HT-29 (cell line): Measurements from ENCODE around the gene OR1S2. TPM values are rescaled to one million over a fixed set of nuclear protein-coding genes. Genes with fewer than 3 reads are reported as not detected.
"Not testable (repeated sequence)": the region's sequence is repeated elsewhere in the genome, so short reads cannot be mapped to it uniquely, and the experiment has no call there.

ENCODE experiments used
- DNase-seq: peaks from one replicate; pipeline ENCODE4 v3.0.0-alpha.2; 2015; ENCODE audit warnings: low spot score
- total RNA-seq: library from RNA; depleted of rRNA; stranded (reverse); fragments of >200 nt; shearing (Covaris generic); gene quantifications from 2 replicates; pipeline ENCODE4 v1.2.3, GENCODE V29; 2014; rRNA removed

OR1S2 gene, protein sequence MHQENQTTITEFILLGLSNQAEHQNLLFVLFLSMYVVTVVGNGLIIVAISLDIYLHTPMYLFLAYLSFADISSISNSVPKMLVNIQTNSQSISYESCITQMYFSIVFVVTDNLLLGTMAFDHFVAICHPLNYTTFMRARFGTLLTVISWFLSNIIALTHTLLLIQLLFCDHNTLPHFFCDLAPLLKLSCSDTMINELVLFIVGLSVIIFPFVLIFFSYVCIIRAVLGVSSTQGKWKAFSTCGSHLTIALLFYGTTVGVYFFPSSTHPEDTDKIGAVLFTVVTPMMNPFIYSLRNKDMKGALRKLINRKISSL
- total RNA-seq, result not detected in 2 replicates

DNA sequence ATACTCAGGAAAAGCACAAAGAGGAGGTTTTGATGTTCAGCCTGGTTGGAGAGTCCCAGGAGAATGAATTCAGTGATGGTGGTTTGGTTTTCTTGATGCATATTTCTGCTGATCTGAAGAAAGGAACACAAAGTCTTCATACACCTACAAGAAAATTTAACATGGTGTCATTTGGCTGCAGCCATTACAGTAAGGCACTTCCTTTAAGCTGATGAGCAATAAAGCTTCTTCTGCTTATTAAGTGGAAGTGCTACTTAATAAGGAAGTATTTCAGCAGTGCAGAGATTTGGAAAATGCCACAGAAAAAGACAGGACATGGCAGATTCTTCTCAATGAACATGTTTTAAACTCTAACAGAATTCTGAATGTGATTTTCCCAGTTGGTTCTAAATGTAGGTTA, at the start of gene OR1S2:
TSS of gene OR1S2 (minus strand) at position 101 of the 400 bp plus-strand sequence. CDS start at position 101, 0 bp downstream.
- DNase-seq, result no peak

DNA sequence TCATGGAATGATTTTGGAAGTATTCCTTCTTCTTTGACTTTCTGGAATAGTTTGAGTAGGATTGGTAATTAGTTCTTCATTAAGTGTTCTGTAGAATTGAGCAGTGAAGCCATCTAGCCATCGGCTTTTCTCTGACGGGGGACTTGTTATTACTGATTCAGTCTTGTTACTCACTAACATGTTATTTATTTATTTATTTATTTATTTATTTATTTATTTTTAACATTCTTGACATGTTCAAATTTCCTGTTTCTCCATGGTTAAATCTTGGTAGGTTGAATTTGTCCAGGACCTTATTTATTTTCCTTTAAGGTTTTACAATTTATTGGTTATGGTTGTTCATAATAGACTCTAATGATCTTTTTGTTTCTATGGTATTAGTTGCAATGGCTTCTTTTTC, 40.0 kb upstream of the OR1S2 start:
- DNase-seq, result no peak

DNA sequence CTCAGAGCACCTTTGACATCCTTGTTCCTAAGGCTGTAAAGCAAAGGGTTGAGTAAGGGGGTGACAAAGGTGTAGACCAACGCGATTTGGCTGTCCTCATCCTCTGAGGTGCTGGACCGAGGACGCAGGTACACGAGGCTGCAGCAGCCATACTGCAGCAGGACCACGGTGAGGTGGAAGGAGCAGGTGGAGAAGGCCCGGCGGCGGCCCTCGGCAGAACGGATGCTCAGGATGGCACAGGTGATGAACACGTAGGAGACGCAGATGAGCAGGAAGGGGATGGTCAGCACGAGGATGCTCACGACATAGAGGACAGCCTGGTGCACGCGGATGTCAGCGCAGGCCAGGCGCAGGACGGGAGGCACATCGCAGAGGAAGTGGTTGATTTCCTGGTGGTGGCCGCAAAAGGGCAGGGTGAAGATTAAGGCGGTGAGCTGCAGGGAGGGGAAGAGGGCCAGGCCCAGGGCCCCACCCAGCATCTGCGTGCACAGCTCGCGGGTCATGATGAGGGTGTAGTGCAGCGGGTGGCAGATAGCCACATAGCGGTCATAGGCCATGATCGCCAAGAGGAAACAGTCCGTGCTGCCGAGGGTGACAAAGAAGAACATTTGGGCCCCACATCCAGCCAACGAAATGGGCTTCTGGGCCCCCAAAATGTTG, 24.1 kb upstream of the OR1S2 start:
- no peak for DNase-seq

DNA sequence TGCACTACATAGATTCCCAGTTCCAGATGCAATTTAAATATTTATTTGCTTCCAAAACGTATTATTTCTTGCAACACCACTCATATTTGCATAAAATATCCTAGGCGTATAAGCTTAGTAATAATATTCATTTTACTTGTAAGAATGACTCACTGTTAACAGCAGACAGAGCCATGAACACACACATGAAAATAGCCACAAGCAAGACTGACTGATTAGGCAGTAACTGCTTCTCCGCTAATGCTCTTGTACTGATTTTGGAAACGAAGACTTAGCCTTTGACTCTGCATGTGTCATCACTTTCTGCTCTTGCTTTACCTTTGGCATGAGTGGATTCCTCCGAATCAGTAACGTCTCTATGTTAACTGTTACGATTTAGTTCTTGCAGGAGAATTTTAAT, 18.8 kb upstream of the OR1S2 start:
- no peak for DNase-seq

DNA sequence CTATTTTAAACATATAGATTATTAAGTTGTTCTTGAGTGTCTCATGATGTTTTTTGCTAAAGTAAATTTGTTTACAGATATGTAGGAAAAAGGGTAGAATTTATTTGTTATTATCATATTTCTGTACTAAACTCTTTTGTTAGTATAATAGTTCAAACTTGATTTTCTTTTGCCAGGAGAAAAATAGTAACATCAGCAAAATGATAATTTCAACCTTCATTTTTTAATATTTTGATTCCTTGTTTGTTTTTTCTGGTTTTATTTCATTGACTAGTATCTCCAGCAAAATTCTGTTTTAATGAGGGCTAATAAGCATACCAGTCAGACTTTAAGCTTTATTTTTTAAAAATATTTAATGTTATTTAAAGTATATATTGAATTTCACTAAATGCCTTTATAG, 12.5 kb upstream of the OR1S2 start:
- no peak for DNase-seq

DNA sequence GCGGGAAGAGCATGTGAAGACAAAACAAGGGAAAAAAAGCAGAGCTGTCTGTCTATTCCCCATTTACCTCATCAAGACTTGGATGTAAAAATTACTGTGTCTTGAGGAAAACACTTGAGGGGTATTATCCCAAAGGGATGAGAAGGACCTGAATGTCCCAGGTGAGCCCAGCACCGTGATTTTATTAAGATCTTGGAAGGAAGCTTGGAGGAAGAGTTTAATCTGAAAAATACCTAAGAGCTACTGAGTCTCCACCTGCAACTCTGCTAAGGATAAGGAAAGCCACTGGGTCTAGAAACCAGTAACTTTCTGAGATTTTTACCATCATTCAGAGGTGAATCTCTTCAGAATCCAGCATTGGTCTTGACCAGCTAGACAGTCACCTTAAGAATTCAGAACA, 8.5 kb upstream of the OR1S2 start, which contains the start of gene OR1S1:
TSS of gene OR1S1 (plus strand) at position 301 of the 400 bp plus-strand sequence.
- not testable (repeated sequence) for DNase-seq

DNA sequence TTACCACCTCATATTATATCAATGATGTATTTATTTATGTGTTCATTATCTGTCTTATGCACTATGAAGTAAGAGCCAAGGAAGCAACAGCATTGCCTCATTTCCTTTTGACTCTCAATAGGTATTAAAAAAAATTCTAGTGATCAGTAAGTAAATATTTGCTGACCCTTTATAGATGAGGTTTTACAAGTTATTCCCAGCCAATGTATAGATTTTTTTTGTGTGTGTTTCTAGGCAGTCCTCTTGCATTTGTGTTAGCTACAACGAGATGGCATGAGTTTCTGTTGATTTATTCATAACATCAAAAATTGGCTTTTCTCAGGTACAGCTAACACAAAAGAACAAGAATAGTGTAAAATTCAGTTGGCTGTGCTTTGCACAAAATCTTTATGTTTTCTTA, 4.7 kb downstream of the OR1S2 start:
- no peak for DNase-seq

DNA sequence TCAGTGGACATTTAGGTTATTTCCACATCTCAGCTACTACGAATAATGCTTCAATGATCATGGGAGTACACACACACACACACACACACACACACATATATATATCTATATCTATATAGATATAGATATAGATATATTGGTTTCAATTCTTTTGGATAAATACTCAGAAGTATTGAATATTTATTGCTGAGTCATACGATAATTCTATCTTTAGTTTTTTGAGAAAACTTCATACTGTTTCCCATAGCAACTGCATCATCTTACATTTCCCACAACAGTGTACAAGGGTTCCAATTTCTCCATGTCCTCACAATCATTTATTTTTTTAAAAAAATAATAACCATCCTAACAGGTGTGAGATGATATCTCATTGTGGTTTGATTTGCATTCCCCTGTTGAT, 8.0 kb downstream of the OR1S2 start:
- DNase-seq, result no peak

DNA sequence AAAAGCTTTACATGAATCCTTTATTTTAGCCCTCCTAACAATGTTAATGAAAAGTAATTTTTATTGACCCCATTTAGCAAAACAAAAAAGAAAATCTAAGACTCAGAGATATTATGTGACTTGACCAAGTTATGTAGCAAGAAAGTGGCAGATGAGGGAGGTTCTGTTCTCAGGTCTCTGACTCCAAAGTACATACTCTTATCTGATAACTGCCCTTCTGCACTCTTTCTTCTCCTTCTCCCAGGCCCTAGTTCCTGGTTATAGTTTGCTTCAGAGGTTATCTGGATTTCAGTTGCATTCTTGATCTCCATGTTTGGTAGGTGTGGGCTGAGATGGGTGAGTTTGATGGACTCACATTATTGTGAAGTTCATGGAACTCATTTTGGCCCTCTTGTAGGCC, 10.6 kb downstream of the OR1S2 start:
- no peak for DNase-seq

DNA sequence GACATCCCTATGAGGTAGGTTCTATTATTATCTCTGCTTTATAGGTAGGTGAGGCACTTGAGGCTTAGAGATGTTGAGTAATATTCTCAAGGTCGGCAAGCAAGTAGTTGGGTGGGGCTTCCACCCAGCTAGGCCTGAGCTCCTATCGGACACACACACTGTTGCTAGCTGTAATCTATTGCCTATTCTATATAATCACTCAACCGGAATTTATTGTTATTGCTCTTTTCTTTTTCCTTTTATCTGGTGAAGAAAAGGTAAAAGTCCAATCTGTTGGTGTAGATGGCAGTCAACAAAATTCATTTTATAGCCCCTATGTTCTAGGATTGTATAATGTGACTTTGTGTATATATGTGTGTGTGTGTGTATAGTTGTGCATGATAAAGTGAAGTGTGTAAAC, 11.7 kb downstream of the OR1S2 start:
- DNase-seq, result peak; percentile 6

DNA sequence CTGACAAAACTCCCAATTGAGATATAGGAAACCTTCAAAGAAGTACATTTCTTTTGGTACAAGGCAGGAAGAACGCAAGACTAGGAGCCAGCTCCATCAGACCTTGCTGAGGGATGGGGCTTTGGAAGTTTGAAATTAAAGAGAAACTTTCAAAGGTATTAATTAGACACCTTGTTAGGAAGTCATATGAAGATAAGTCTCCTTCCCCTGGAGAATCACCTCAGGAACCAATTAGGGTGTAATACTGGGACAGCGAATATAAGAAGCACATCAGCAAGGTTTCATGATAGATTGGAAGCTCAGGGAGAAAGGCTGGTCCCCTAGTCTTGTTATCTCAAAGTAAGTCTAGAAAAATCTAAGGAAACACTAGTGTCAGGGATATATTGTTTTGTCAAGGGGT, 15.2 kb downstream of the OR1S2 start, which contains the start of gene OR9Q2:
TSS of gene OR9Q2 (plus strand) at position 301 of the 400 bp plus-strand sequence. CDS start 1,421 bp downstream, outside the sequence.
- no peak for DNase-seq

DNA sequence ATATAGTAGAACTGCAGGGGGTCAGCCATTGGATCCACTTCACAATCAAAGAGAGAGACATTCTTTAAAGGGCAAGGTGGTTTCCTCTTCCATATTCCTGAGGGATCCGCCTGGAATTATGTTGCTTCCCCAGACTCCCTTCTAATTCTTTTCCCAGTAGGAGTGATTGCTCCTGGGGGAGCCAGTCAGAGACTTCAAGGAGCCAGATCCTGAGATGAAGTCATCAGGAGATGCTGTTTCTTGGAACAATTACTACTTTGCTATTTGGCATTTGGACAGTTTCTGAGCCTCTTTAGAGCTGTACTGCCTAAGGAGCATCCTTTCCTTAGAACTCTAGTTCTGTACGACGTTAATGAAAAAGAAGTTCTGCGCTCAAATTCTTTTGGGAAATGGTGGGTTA, 17.0 kb downstream of the OR1S2 start:
- no peak for DNase-seq

DNA sequence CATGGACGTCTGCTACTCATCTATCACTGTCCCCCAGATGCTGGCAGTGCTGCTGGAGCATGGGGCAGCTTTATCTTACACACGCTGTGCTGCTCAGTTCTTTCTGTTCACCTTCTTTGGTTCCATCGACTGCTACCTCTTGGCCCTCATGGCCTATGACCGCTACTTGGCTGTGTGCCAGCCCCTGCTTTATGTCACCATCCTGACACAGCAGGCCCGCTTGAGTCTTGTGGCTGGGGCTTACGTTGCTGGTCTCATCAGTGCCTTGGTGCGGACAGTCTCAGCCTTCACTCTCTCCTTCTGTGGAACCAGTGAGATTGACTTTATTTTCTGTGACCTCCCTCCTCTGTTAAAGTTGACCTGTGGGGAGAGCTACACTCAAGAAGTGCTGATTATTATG, 24.3 kb downstream of the OR1S2 start:
- DNase-seq, result no peak

DNA sequence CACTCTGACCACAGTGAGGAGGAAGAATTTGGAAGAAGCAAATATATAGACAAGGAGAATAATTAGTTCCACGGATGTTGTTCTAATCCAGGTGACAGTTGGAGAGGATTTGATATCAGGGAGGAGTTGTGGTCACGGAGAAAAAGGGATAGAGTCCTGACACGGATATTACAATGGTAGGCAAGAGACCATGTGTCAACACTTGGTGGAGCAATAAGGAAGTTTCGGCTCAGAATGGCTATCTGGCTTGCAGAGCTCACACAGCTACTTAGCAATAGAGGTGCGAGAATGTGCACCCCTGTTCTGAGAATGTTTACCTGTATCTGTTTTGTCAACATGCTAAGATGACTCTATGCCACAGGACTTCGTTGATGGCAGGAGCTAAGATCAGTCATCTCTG, 25.5 kb downstream of the OR1S2 start:
- DNase-seq, result no peak

DNA sequence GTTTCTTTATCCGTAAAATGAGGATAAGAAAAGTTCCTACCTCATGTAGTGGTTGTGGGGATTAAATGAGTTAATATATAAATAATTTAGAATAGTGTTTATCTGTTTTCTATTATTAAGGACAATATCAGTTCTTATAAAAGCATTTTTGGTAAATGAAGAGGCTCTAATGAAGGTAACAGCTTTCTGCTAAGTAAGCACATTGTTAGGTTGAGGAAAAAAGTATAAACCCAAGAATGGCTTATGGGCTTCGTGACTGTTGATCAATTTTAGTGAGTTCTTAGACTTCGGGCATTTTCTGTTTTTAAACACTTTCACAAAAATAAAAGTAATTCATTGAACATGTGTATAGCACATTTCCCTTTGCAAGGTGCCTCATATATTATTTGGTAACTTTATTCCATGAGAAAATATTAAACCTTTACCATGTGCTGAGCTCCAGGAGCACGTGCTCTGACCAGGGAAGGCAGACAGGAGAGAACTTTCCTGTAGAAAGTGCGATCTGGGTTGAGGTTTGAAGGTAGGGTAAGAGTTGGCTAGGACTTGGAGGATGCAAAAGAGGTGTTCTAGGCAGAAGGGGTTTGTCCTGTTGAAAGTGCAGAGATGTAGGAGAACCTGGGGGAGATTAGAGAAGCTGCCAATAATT, 26.4 kb downstream of the OR1S2 start:
- no peak for DNase-seq

DNA sequence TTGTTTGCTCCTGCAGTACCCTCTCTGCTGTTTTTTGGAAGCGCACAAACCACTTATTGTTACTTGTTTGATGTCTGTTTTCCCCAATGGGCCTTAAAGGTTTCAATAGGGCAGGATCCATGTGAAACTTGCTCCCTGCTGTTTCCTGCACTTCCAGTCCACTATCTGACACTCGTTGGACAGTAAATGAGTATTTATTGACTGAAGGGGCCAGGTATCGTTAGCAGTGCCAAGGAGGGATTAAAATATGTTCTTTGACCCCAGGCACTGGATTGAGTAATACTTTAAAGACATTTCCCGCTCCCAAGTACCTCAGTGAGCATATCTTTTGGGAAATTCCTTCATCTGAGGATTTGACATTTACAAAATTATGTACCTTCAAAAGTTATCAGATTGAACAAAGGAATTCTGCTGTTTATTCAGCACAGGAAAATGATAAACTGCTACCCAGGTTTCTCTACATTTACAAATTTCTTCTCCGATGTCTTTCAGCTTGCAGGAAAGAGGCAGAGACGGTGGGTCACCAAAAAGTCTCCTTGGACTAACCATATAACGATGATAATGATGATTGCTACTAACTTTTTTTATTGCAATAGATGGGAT, 38.3 kb downstream of the OR1S2 start:
- no peak for DNase-seq

DNA sequence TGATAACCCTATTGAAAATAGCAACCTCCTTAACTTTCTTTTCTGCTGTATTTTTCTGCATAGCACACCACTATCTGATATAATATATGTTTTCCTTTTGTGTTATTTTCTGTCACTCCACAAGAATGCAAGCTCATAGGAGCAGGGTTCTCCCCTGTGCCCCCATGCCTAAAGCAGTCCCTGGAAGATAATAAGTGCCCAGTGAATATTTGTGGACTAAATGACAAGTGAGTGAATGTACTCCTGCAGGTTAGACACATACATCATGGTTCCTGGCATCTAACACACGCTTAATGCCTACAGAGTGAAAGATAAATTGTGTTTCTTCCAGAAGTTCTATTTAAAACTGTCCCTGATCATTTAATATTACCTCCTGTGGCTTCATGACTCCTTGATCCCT, 39.0 kb downstream of the OR1S2 start:
- no peak for DNase-seq

DNA sequence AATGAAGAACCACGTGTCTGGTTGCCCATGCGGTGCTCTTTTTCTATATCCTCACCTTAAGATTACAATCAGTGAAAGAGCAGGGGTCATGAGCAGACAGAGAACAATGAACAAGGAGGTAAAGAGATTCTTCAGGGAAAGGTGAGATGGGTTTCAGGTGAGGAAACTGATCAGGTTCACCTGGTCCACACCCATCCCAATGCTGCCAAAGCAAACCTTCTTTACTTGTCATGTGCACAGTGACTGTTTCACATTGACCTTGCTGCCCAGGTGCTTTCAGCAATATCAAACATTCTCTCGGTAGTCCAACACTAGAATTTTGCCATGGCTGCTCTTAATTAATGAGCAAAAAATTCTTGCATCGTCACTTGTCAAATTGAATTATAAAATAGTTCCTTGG, 39.6 kb downstream of the OR1S2 start:
- no peak for DNase-seq
